HT1080 (cell line): ENCODE results near the gene OPTC. TPM values are rescaled to one million over a fixed set of nuclear protein-coding genes. Genes with fewer than 3 reads are reported as not detected.
A peak's percentile ranks its signal among the peaks of the same experiment; 100 is the strongest.

ENCODE experiments used
- DNase-seq: peaks from one replicate; pipeline ENCODE4 v3.0.0-alpha.2; 2015; ENCODE audit warnings: low read depth
- total RNA-seq: library from RNA; depleted of rRNA; stranded (reverse); fragments of >200 nt; shearing (Covaris generic); gene quantifications from 2 replicates; pipeline ENCODE4 v1.2.3, GENCODE V29; 2014

OPTC gene
- total RNA-seq, 1 experiment from 2014 or later = not detected

- no peak for DNase-seq
These were observed 42.6 kb downstream of the OPTC start for GRCh38 chr1:203536575-203536974.

- DNase-seq = peak; percentile 39
These were observed 43.1 kb downstream of the OPTC start for GRCh38 chr1:203536980-203537455.

GRCh38 chr1:203537806-203538464 is 44.0 kb downstream of the OPTC start:
- DNase-seq = no peak

- no peak for DNase-seq
These were observed 44.8 kb downstream of the OPTC start for GRCh38 chr1:203538726-203539125.

- DNase-seq = no peak
These were observed 46.0 kb downstream of the OPTC start for GRCh38 chr1:203539831-203540546.

- no peak for DNase-seq
These were observed 50.5 kb downstream of the OPTC start for GRCh38 chr1:203544485-203544884.

- DNase-seq = no peak
These were observed 51.2 kb downstream of the OPTC start for GRCh38 chr1:203544978-203545816.

- no peak for DNase-seq
These were observed 52.3 kb downstream of the OPTC start for GRCh38 chr1:203546274-203546673.

GRCh38 chr1:203547147-203547546 is 53.2 kb downstream of the OPTC start:
- DNase-seq = no peak

- DNase-seq = no peak
These were observed 53.9 kb downstream of the OPTC start for GRCh38 chr1:203547771-203548421.

GRCh38 chr1:203548892-203549291 is 54.9 kb downstream of the OPTC start:
- no peak for DNase-seq

- no peak for DNase-seq
These were observed 55.4 kb downstream of the OPTC start for GRCh38 chr1:203549309-203549708.

GRCh38 chr1:203550846-203551245 is 56.9 kb downstream of the OPTC start:
- DNase-seq = no peak

GRCh38 chr1:203551550-203551949 is 57.6 kb downstream of the OPTC start:
- peak; percentile 13 for DNase-seq

- DNase-seq = no peak
These were observed 59.5 kb downstream of the OPTC start for GRCh38 chr1:203553496-203553895.

GRCh38 chr1:203554071-203554470 is 60.1 kb downstream of the OPTC start:
- DNase-seq = no peak

- no peak for DNase-seq
These were observed 61.1 kb downstream of the OPTC start for GRCh38 chr1:203555076-203555475.

- DNase-seq = no peak
These were observed 61.6 kb downstream of the OPTC start for GRCh38 chr1:203555511-203556046.

GRCh38 chr1:203556047-203556851 is 62.3 kb downstream of the OPTC start:
- DNase-seq = no peak

- DNase-seq = peak; percentile 79
These were observed 63.4 kb downstream of the OPTC start for GRCh38 chr1:203557390-203557789.
